ENCODE measurements around the gene SMCO2.

DNA sequence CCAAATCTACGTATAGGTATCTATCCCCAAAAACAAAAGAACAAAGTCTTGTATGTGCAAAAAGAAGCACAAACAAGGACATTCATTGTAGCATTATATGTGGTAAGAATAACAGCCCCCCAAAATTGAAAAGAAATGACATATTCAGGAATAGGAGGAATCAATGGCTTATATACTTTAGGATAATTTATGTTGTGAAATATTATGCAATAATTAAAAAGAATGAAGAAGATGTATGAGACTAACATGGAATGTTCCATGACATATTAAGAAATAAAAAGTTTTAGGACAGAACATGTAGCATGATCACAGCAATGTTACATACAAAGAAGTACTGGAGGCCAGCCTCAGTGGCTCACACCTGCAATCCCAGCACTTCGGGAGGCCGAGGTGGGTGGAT, 9.1 kb downstream of the SMCO2 start:
- TF ChIP-seq ZNF3 (CRISPR knock-in tag; IDR thresholded peaks at IDR 0.05) (no peak), CTCF (CRISPR knock-in tag; IDR thresholded peaks at IDR 0.05) (no peak), ZNF496 (CRISPR knock-in tag; IDR thresholded peaks at IDR 0.05; ENCODE audit: insufficient replicate concordance) (no peak)

Data from HepG2 (cell line).